ENCODE measurements around the gene PKIB.

PKIB gene

GRCh38 chr6:122712448-122713137 is 102.4 kb downstream of the PKIB start:
- Histone ChIP-seq H3K4me3 (no peak overlapping the region), H3K36me3 (replicated peaks) (no peaks in the 10 kb centered on the region), H3K9me3 (no peaks in the 10 kb centered on the region), H3K27me3 (ENCODE audit: low read depth) (peaks cover 7% of the 10 kb centered on the region), H3K4me1 (peaks cover 5% of the 10 kb centered on the region; the same call in 1 of the 2 replicates)
- no peak for DNase-seq (ENCODE audit: low spot score in 2 of 2)
- in situ Hi-C loops (cut with MboI; ENCODE audit: low sequenced_read_pairs): no loop called here

GRCh38 chr6:122713138-122713537 is 102.9 kb downstream of the PKIB start:
- in situ Hi-C loops (cut with MboI; ENCODE audit: low sequenced_read_pairs): no loop called here
- Histone ChIP-seq H3K4me3 (no peak overlapping the region), H3K36me3 (replicated peaks) (no peaks in the 10 kb centered on the region), H3K4me1 (peaks cover 6% of the 10 kb centered on the region; the same call in 1 of the 2 replicates), H3K9me3 (no peaks in the 10 kb centered on the region), H3K27me3 (ENCODE audit: low read depth) (peaks cover 6% of the 10 kb centered on the region)
- no peak for DNase-seq (ENCODE audit: low spot score in 2 of 2)

GRCh38 chr6:122714059-122714458 is 103.9 kb downstream of the PKIB start:
- H3K4me3 ChIP-seq: no peak overlapping the region
- no peak for DNase-seq (ENCODE audit: low spot score in 2 of 2)
- H3K27me3 ChIP-seq (ENCODE audit: low read depth): peaks cover 3% of the 10 kb centered on the region
- H3K9me3 ChIP-seq: no peaks in the 10 kb centered on the region
- H3K4me1 ChIP-seq: peaks cover 6% of the 10 kb centered on the region; the same call in 1 of the 2 replicates
- in situ Hi-C loops (cut with MboI; ENCODE audit: low sequenced_read_pairs): no loop called here
- no peaks in the 10 kb centered on the region for H3K36me3 ChIP-seq (replicated peaks)

- Histone ChIP-seq H3K36me3 (replicated peaks) (no peaks in the 10 kb centered on the region), H3K9me3 (no peaks in the 10 kb centered on the region), H3K4me3 (no peak overlapping the region), H3K27me3 (ENCODE audit: low read depth) (peaks cover 3% of the 10 kb centered on the region), H3K4me1 (peaks cover 6% of the 10 kb centered on the region; the same call in 1 of the 2 replicates)
- DNase-seq (ENCODE audit: low spot score in 2 of 2): no peak
- in situ Hi-C loops (cut with MboI; ENCODE audit: low sequenced_read_pairs): no loop called here
These were observed 105.5 kb downstream of the PKIB start for GRCh38 chr6:122715725-122716124.

- peak; percentile 35 to 70 for DNase-seq (ENCODE audit: low spot score in 2 of 2)
These were observed 107.1 kb downstream of the PKIB start for GRCh38 chr6:122717350-122717749.

GRCh38 chr6:122718616-122719015 is 108.4 kb downstream of the PKIB start:
- no peak overlapping the region for H3K4me3 ChIP-seq
- no peaks in the 10 kb centered on the region; the same call in none of the 2 replicates for H3K27me3 ChIP-seq (ENCODE audit: low read depth)
- peaks cover 6% of the 10 kb centered on the region; the same call in 1 of the 2 replicates for H3K4me1 ChIP-seq
- H3K36me3 ChIP-seq (replicated peaks): no peaks in the 10 kb centered on the region
- no peaks in the 10 kb centered on the region for H3K9me3 ChIP-seq
- DNase-seq (ENCODE audit: low spot score in 2 of 2): no peak
- in situ Hi-C loops (cut with MboI; ENCODE audit: low sequenced_read_pairs): no loop called here

More at GRCh38 chr6:122717350-122717749, 107.1 kb downstream of the PKIB start:
- H3K36me3 ChIP-seq (replicated peaks): no peaks in the 10 kb centered on the region
- no peaks in the 10 kb centered on the region; the same call in 1 of the 2 replicates for H3K27me3 ChIP-seq (ENCODE audit: low read depth)
- H3K9me3 ChIP-seq: no peaks in the 10 kb centered on the region
- H3K4me3 ChIP-seq: no peak overlapping the region
- H3K4me1 ChIP-seq: peaks cover 6% of the 10 kb centered on the region; the same call in 1 of the 2 replicates
- in situ Hi-C loops (cut with MboI; ENCODE audit: low sequenced_read_pairs): no loop called here

- peaks cover 6% of the 10 kb centered on the region; the same call in 1 of the 2 replicates for H3K4me1 ChIP-seq
- DNase-seq (ENCODE audit: low spot score in 2 of 2): no peak
- no peaks in the 10 kb centered on the region; the same call in none of the 2 replicates for H3K27me3 ChIP-seq (ENCODE audit: low read depth)
- H3K4me3 ChIP-seq: no peak overlapping the region
- H3K9me3 ChIP-seq: no peaks in the 10 kb centered on the region
- no peaks in the 10 kb centered on the region for H3K36me3 ChIP-seq (replicated peaks)
- in situ Hi-C loops (cut with MboI; ENCODE audit: low sequenced_read_pairs): no loop called here
These were observed 109.0 kb downstream of the PKIB start for GRCh38 chr6:122719176-122719575.

GRCh38 chr6:122722746-122723145 is 112.5 kb downstream of the PKIB start:
- Histone ChIP-seq H3K4me3 (no peak overlapping the region), H3K4me1 (no peaks in the 10 kb centered on the region), H3K36me3 (replicated peaks) (no peaks in the 10 kb centered on the region), H3K27me3 (ENCODE audit: low read depth) (peaks cover 5% of the 10 kb centered on the region; the same call in 1 of the 2 replicates), H3K9me3 (no peaks in the 10 kb centered on the region)
- in situ Hi-C loops (cut with MboI; ENCODE audit: low sequenced_read_pairs): no loop called here
- DNase-seq (ENCODE audit: low spot score in 2 of 2): no peak

- in situ Hi-C loops (cut with MboI; ENCODE audit: low sequenced_read_pairs): no loop called here
- DNase-seq (ENCODE audit: low spot score in 2 of 2): peak; percentile 24 to 36
These were observed 116.4 kb downstream of the PKIB start for GRCh38 chr6:122726649-122727048.

GRCh38 chr6:122727244-122727643 is 117.0 kb downstream of the PKIB start:
- no peak overlapping the region for H3K4me3 ChIP-seq
- no peaks in the 10 kb centered on the region for H3K36me3 ChIP-seq (replicated peaks)
- no peaks in the 10 kb centered on the region for H3K4me1 ChIP-seq
- peaks cover 5% of the 10 kb centered on the region; the same call in 1 of the 2 replicates for H3K27me3 ChIP-seq (ENCODE audit: low read depth)
- H3K9me3 ChIP-seq: no peaks in the 10 kb centered on the region
- in situ Hi-C loops (cut with MboI; ENCODE audit: low sequenced_read_pairs): no loop called here
- no peak for DNase-seq (ENCODE audit: low spot score in 2 of 2)

More at GRCh38 chr6:122726649-122727048, 116.4 kb downstream of the PKIB start:
- Histone ChIP-seq H3K4me1 (no peaks in the 10 kb centered on the region), H3K27me3 (ENCODE audit: low read depth) (peaks cover 5% of the 10 kb centered on the region; the same call in 1 of the 2 replicates), H3K4me3 (no peak overlapping the region), H3K9me3 (no peaks in the 10 kb centered on the region), H3K36me3 (replicated peaks) (no peaks in the 10 kb centered on the region)

GRCh38 chr6:122730334-122730733 is 120.1 kb downstream of the PKIB start:
- DNase-seq (ENCODE audit: low spot score in 2 of 2): no peak
- in situ Hi-C loops (cut with MboI; ENCODE audit: low sequenced_read_pairs): no loop called here
- Histone ChIP-seq H3K36me3 (replicated peaks) (no peaks in the 10 kb centered on the region), H3K4me3 (no peak overlapping the region), H3K9me3 (no peaks in the 10 kb centered on the region), H3K4me1 (no peaks in the 10 kb centered on the region), H3K27me3 (ENCODE audit: low read depth) (peaks cover 17% of the 10 kb centered on the region)

GRCh38 chr6:122730775-122731386 is 120.7 kb downstream of the PKIB start:
- Histone ChIP-seq H3K27me3 (ENCODE audit: low read depth) (peaks cover 22% of the 10 kb centered on the region), H3K4me3 (no peak overlapping the region), H3K36me3 (replicated peaks) (no peaks in the 10 kb centered on the region), H3K4me1 (no peaks in the 10 kb centered on the region), H3K9me3 (no peaks in the 10 kb centered on the region)
- peak; percentile 18 to 54 for DNase-seq (ENCODE audit: low spot score in 2 of 2)
- in situ Hi-C loops (cut with MboI; ENCODE audit: low sequenced_read_pairs): no loop called here

GRCh38 chr6:122733259-122733658 is 123.1 kb downstream of the PKIB start:
- Histone ChIP-seq H3K4me3 (no peak overlapping the region), H3K9me3 (no peaks in the 10 kb centered on the region), H3K36me3 (replicated peaks) (no peaks in the 10 kb centered on the region), H3K27me3 (ENCODE audit: low read depth) (peaks cover 17% of the 10 kb centered on the region), H3K4me1 (no peaks in the 10 kb centered on the region)
- in situ Hi-C loops (cut with MboI; ENCODE audit: low sequenced_read_pairs): no loop called here
- DNase-seq (ENCODE audit: low spot score in 2 of 2): no peak

Measured in HAP-1 (cell line).